ENCODE measurements around the gene OLIG2. TPM values are rescaled to one million over a fixed set of nuclear protein-coding genes. Genes with fewer than 3 reads are reported as not detected.

Gene OLIG2
- total RNA-seq, 4 donors from 2014 or later: 0.11 TPM; not detected in 3

- H3K4me1 ChIP-seq: no peaks in the 10 kb centered on the region
- 67 to 71% methylated on average over 8 of the region's 8 CpGs for WGBS, 2 donors
- DNase-seq: no peak
- no peak overlapping the region for H3K27ac ChIP-seq
- H3K27me3 ChIP-seq: no peaks in the 10 kb centered on the region
- H3K36me3 ChIP-seq: no peaks in the 10 kb centered on the region
- no peak overlapping the region for H3K4me3 ChIP-seq (replicated peaks in 1 of 3)
- TF ChIP-seq CTCF (IDR thresholded peaks at IDR 0.05): no peak
- TF ChIP-seq POLR2A (IDR thresholded peaks at IDR 0.05): no peak
- intact Hi-C loops (cut with DNase I): no loop called here
- no peaks in the 10 kb centered on the region for H3K9me3 ChIP-seq
Observed at GRCh38 chr21:33046455-33046854, 20.7 kb downstream of the OLIG2 start.

- Histone ChIP-seq H3K4me1 (no peaks in the 10 kb centered on the region), H3K27me3 (no peaks in the 10 kb centered on the region), H3K9me3 (no peaks in the 10 kb centered on the region), H3K36me3 (no peaks in the 10 kb centered on the region), H3K27ac (no peak overlapping the region), H3K4me3 (replicated peaks in 1 of 3) (no peak overlapping the region)
- TF ChIP-seq POLR2A (IDR thresholded peaks at IDR 0.05) (no peak), CTCF (IDR thresholded peaks at IDR 0.05) (no peak)
- DNase-seq: no peak
- intact Hi-C loops (cut with DNase I): no loop called here
- 84 to 90% methylated on average over 5 of the region's 5 CpGs for WGBS, 2 donors
Observed at GRCh38 chr21:33047231-33047630, 21.5 kb downstream of the OLIG2 start.

DNA sequence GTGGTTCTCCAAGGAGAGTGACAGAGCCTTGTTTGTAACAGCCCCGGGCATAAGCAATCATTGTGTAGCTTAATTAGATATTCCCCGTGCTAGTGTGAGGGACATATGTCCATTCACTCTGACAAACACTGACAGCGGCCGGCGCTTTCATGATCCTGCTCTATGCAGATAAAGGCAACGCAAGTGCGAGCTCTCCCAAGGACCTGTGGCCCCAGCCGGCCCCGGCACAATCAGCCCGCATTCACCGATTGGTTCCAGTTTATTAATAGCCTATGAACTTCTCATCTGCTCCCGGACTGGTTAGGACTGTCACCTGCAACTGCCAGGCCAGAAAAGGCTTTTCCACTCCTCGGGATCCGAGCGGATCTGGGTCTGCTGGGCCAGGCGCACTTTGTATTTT lies 26.2 kb downstream of the OLIG2 start:
- TF ChIP-seq CTCF (IDR thresholded peaks at IDR 0.05): no peak
- TF ChIP-seq POLR2A (IDR thresholded peaks at IDR 0.05): no peak
- no peak overlapping the region for H3K27ac ChIP-seq
- no peaks in the 10 kb centered on the region for H3K27me3 ChIP-seq
- H3K4me3 ChIP-seq (replicated peaks in 1 of 3): no peak overlapping the region
- intact Hi-C loops (cut with DNase I): no loop called here
- DNase-seq: no peak
- H3K4me1 ChIP-seq: no peaks in the 10 kb centered on the region
- H3K9me3 ChIP-seq: no peaks in the 10 kb centered on the region
- no peaks in the 10 kb centered on the region for H3K36me3 ChIP-seq
- 84 to 88% methylated on average over 16 of the region's 16 CpGs for WGBS, 2 donors

DNA sequence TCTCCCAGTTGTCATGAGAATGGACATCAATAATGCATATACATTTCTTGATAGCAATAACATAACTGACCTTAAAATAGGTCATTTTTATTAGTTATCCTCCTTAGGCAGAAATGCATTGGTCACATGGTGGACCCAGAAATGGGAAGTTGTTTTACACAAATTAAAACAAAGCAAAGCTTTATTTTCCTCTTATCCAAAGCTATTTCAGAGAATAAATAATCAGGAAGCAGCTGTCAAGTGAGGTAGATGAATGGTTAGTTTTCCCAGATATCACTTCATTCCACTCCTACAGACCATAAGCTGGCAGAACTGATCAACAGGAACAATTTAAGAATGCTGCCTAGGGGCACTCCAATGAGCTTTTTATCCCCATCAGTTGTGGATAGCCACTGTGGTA lies 28.2 kb downstream of the OLIG2 start:
- Histone ChIP-seq H3K4me1 (no peaks in the 10 kb centered on the region), H3K36me3 (no peaks in the 10 kb centered on the region), H3K27ac (no peak overlapping the region), H3K9me3 (no peaks in the 10 kb centered on the region), H3K27me3 (no peaks in the 10 kb centered on the region), H3K4me3 (replicated peaks in 1 of 3) (no peak overlapping the region)
- DNase-seq: no peak
- TF ChIP-seq POLR2A (IDR thresholded peaks at IDR 0.05) (no peak), CTCF (IDR thresholded peaks at IDR 0.05) (no peak)
- intact Hi-C loops (cut with DNase I): no loop called here

- no peak for DNase-seq
- 76 to 85% methylated on average over 5 of the region's 5 CpGs for WGBS, 2 donors
- Histone ChIP-seq H3K4me3 (replicated peaks in 1 of 3) (no peak overlapping the region), H3K27me3 (no peaks in the 10 kb centered on the region), H3K9me3 (no peaks in the 10 kb centered on the region), H3K36me3 (no peaks in the 10 kb centered on the region), H3K27ac (no peak overlapping the region), H3K4me1 (no peaks in the 10 kb centered on the region)
- intact Hi-C loops (cut with DNase I): no loop called here
- TF ChIP-seq POLR2A (IDR thresholded peaks at IDR 0.05): no peak
Observed at GRCh38 chr21:33055991-33056390, 30.3 kb downstream of the OLIG2 start.

DNA sequence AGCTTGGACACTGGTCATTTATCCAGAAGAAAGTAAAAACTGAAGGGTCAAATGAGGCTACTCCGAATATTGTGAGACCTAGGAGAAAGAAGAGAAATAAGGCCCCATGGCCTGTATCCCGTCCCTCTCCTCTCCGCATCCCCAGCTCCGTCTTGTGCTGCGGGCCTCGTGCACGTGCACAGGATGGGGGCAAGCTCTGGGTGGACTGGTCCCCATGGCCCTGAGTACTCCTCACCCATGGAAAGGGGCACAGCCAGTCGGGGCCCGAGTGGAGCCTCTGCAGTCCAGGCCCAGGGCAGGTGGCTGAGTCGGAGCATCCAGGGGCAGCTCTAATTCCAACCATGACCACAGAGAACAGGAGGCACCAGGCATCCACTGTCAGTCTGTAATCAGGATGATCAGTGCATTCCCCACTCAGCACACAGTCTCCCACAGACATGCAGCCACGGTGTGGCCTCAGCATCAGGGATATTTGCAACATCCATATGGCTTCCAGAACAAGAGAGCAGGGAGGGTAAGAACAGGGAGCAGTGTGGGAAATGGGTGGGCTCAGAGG lies 31.7 kb downstream of the OLIG2 start:
- intact Hi-C loops (cut with DNase I): no loop called here
- no peaks in the 10 kb centered on the region for H3K27me3 ChIP-seq
- 81 to 88% methylated on average over 10 to 11 of the region's 11 CpGs for WGBS, 2 donors
- H3K36me3 ChIP-seq: no peaks in the 10 kb centered on the region
- no peaks in the 10 kb centered on the region for H3K9me3 ChIP-seq
- no peak for DNase-seq
- H3K27ac ChIP-seq: no peak overlapping the region
- TF ChIP-seq CTCF (IDR thresholded peaks at IDR 0.05) (no peak), POLR2A (IDR thresholded peaks at IDR 0.05) (no peak)
- H3K4me1 ChIP-seq: no peaks in the 10 kb centered on the region
- H3K4me3 ChIP-seq (replicated peaks in 1 of 3): no peak overlapping the region
